Body of pancreas (tissue), 4 donors: Measurements from ENCODE around the gene FES. TPM values are rescaled to one million over a fixed set of nuclear protein-coding genes. Genes with fewer than 3 reads are reported as not detected.

Source experiments
- ATAC-seq: fragments of 150-250 bp; one replicate; pipeline ENCODE4 v1.9.1; 2016
- DNase-seq, 4 donors: peaks; one replicate each; pipeline ENCODE4 v3.0.0-alpha.2; 2019
- H3K27ac ChIP-seq, 4 donors: fragments of 200-600 bp; sonication (generic); 1 replicate in 3 of 4; 2 replicates in 1 of 4; pipeline versions ENCODE4 v1.5.1 to v1.6.1; 2016 to 2019; ENCODE audit warnings: mild to moderate bottlenecking in 1 of 4, mixed read lengths in 1 of 4, moderate library complexity in 1 of 4
- H3K27me3 ChIP-seq, 2 donors: fragments of 200-600 bp; sonication (generic); one replicate each; pipeline ENCODE4 v1.6.0; 2016; ENCODE audit warnings: mild to moderate bottlenecking in 1 of 2
- H3K36me3 ChIP-seq, 2 donors: fragments of 200-600 bp; sonication (generic); replicated peaks in 1 of 2; 2 replicates each; pipeline ENCODE4 v1.5.1; 2016; ENCODE audit warnings: low read depth in 2 of 2; ENCODE audit not compliant: insufficient read depth in 1 of 2
- H3K4me1 ChIP-seq: fragments of 200-600 bp; sonication (generic); one replicate; pipeline ENCODE4 v1.6.0; 2016
- H3K4me3 ChIP-seq, 2 donors: fragments of 200-600 bp; sonication (generic); 1 replicate in 1 of 2; 2 replicates in 1 of 2; pipeline ENCODE4 v1.5.1; 2016 to 2019
- H3K9me3 ChIP-seq, 3 donors: fragments of 200-600 bp; sonication (generic); 1 replicate in 2 of 3; 2 replicates in 1 of 3; pipeline ENCODE4 v1.5.1; 2016
- POLR2A ChIP-seq, 3 donors: fragments of 450-650 bp; IDR thresholded peaks; one replicate each; pipeline ENCODE4 v1.6.1; 2016; ENCODE audit warnings: antibody characterized with exemption in 3 of 3, mild to moderate bottlenecking in 2 of 3
- WGBS, 2 donors: methylation state at CpG; one replicate each; pipeline ENCODE4 v1.1.5; 2017; 5-methylcytosine and 5-hydroxymethylcytosine counted together
- intact Hi-C: fragments of 100-400 bp; cut with DNase I; formaldehyde crosslinking; loops from one replicate; pipeline ENCODE4 v1.15.1; 2023
- total RNA-seq, 2 donors: library from RNA; depleted of rRNA; stranded (reverse); fragments of >200 nt; gene quantifications; one replicate each; pipeline ENCODE4 v1.1.0, GENCODE V29; 2016
- TF ChIP-seq, protein P1 (sequence below), 7 experiments: fragments of 450-650 bp in 4 of 7; fragments of 200-600 bp in 3 of 7; sonication (generic) in 3 of 7; IDR thresholded peaks; one replicate each; pipeline ENCODE4 v1.5.1; 2016 to 2019; ENCODE audit warnings: antibody characterized with exemption in 7 of 7

The FES gene
- total RNA-seq, 2 donors from 2014 or later, result 16.9 to 24.4 TPM

DNA sequence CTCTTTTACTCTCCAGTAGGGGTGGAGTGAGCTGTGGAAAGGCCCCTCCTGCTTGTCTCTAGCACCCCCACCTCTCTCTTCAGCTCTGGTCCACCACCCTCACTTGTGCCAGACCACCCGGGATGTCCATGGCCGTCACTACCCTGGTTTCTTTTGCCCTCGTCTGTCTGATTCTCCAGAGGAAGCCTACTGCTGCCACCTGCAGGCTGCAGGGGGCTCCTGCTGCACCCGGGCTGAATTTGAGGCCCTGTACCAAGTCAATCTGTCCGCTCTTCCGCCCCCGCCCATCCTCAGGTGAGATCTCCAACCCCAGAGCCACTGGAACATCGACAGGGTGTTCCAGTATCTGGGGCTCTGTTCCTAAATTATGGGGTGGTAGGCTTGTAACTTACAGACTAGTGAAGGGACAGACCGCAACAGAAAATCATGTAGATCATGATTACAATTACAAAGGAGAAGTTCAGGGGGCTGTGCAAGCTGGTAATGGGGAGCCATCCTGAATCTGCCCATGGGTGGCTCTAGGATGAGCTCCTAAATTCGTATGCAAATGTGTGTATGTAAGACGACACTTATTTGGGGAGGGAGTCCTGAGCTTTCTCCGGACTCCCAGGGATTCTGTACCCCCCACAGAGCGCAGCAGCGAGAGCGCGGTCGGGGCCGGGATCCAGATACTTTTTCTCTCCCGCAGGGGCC, 50.1 kb downstream of the FES start:
- Histone ChIP-seq H3K27ac (peak overlapping the region; percentile 63 to 85 (median 70)), H3K9me3 (no peaks in the 10 kb centered on the region), H3K36me3 (peaks cover 3% of the 10 kb centered on the region in 2 donors), H3K4me1 (peaks cover 51% of the 10 kb centered on the region), H3K4me3 (peak overlapping the region in 1 of 2 donors; percentile 55), H3K27me3 (no peaks in the 10 kb centered on the region)
- intact Hi-C loops, result no loop called here
- TF ChIP-seq, protein P1, sequence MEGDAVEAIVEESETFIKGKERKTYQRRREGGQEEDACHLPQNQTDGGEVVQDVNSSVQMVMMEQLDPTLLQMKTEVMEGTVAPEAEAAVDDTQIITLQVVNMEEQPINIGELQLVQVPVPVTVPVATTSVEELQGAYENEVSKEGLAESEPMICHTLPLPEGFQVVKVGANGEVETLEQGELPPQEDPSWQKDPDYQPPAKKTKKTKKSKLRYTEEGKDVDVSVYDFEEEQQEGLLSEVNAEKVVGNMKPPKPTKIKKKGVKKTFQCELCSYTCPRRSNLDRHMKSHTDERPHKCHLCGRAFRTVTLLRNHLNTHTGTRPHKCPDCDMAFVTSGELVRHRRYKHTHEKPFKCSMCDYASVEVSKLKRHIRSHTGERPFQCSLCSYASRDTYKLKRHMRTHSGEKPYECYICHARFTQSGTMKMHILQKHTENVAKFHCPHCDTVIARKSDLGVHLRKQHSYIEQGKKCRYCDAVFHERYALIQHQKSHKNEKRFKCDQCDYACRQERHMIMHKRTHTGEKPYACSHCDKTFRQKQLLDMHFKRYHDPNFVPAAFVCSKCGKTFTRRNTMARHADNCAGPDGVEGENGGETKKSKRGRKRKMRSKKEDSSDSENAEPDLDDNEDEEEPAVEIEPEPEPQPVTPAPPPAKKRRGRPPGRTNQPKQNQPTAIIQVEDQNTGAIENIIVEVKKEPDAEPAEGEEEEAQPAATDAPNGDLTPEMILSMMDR (IDR thresholded peaks at IDR 0.05), result peak; percentile 84 to 93 (median 91)
- TF ChIP-seq POLR2A (IDR thresholded peaks at IDR 0.05), result no peak
- 0 to 1% methylated on average over 17 to 19 of the region's 19 CpGs for whole genome bisulfite sequencing, 2 donors
- DNase-seq, result peak; percentile 89 to 92 (median 90)
- peak; percentile 50 for ATAC-seq

- TF ChIP-seq, protein P1 (IDR thresholded peaks at IDR 0.05), result peak in 1 of 7 experiments; percentile 17
- peak; percentile 87 to 92 (median 90) for TF ChIP-seq POLR2A (IDR thresholded peaks at IDR 0.05)
- ATAC-seq (peak; percentile 82), DNase-seq (peak; percentile 95 to 97 (median 96))
- Histone ChIP-seq H3K27me3 (no peaks in the 10 kb centered on the region), H3K27ac (peak within 1 kb of the TSS; percentile 63 to 85 (median 70)), H3K36me3 (peaks cover 10% of the 10 kb centered on the region in 2 donors), H3K4me3 (peak within 1 kb of the TSS; percentile 55 to 62), H3K9me3 (no peaks in the 10 kb centered on the region), H3K4me1 (peaks cover 51% of the 10 kb centered on the region)
- WGBS, 2 donors, result 1 to 2% methylated on average over 10 to 58 of the region's 65 CpGs
- intact Hi-C loops, result no loop called here
Observed at GRCh38 chr15:90934949-90935751, 50.8 kb downstream of the FES start, which contains the start of gene UNC45A. UNC45A (plus strand) TSS chr15:90935285; CDS start chr15:90935325, 40 bp downstream.

GRCh38 chr15:90936823-90937222, 52.5 kb downstream of the FES start:
- H3K4me3 ChIP-seq, result no peak overlapping the region
- H3K27me3 ChIP-seq, result no peaks in the 10 kb centered on the region
- no peak for DNase-seq
- no peaks in the 10 kb centered on the region for H3K9me3 ChIP-seq
- ATAC-seq, result no peak
- TF ChIP-seq, protein P1 (IDR thresholded peaks at IDR 0.05), result no peak
- no peak for TF ChIP-seq POLR2A (IDR thresholded peaks at IDR 0.05)
- 45 to 54% methylated on average over 1 of the region's 1 CpG for WGBS, 2 donors
- intact Hi-C loops, result no loop called here
- peaks cover 11 to 18% of the 10 kb centered on the region in 2 donors for H3K36me3 ChIP-seq
- H3K27ac ChIP-seq, result no peak overlapping the region
- peaks cover 35% of the 10 kb centered on the region for H3K4me1 ChIP-seq

- TF ChIP-seq, protein P1 (IDR thresholded peaks at IDR 0.05), result no peak
- no peak for TF ChIP-seq POLR2A (IDR thresholded peaks at IDR 0.05)
- H3K4me3 ChIP-seq, result no peak overlapping the region
- no peak for DNase-seq
- peaks cover 11 to 18% of the 10 kb centered on the region in 2 donors for H3K36me3 ChIP-seq
- H3K4me1 ChIP-seq, result peaks cover 29% of the 10 kb centered on the region
- H3K9me3 ChIP-seq, result no peaks in the 10 kb centered on the region
- intact Hi-C loops, result no loop called here
- whole genome bisulfite sequencing, 2 donors, result 81 to 83% methylated on average over 5 of the region's 5 CpGs
- ATAC-seq, result no peak
- no peaks in the 10 kb centered on the region for H3K27me3 ChIP-seq
- H3K27ac ChIP-seq, result no peak overlapping the region
Observed at GRCh38 chr15:90938261-90938660, 54.0 kb downstream of the FES start.
